HL-60/S4 treated with phorbol 12-myristate 13-acetate at 8.2 ng/mL for 4 days and 3 days (cell line): ENCODE measurements around the gene CHI3L1.

Experiments
- in situ Hi-C: fragments of 300-500 bp; cut with MboI; formaldehyde crosslinking; loops from 2 replicates; pipeline ENCODE4 v1.15.0; 2022; ENCODE audit warnings: low sequenced_read_pairs

CHI3L1 gene

DNA sequence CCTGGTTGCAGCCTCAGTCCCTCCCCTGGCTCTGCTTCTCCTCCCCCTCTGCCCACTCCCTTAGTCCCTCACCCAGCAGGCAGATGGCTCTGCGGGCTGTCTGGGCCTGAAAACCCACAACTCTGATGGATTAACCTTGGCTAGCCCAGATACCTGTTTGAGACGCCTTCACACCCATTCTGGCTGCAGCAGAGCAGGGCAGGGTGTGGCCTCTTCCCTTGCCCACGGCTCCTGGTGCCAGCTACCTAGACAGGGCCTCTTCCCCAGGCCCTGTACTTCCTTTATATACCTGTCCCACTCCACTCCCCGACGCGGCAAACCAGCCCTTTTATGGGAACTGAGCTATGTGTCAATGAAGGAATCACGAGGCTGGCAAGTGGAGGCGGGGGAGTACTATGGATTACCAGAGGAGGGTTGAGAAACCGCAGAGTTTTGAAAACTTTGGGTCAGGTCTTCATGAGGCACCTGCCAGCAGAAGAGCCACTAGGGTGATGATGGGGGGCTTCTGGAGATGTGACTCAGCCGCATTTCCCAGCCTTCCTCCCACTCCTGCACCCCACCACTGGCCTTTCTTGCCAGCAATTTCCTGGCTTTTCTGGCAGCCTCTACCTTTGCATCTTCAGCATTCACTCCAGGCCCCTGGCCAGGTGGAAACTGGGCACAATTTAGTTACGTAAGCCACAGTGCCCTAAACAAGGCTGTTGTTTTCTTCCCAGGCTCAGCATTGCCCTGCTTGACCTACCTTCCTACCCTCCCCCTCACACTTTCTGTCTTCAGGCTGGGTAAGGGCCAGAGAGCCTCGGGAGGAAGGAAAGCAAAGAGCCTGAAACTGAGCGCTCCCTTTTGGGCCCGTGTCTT lies at the start of gene CHI3L1:
Gene CHI3L1, minus strand, starts transcription at position 259 of the 858 bp plus-strand sequence. Its CDS starts 81 bp downstream, at position 178.
- in situ Hi-C loops, result no loop called here

DNA sequence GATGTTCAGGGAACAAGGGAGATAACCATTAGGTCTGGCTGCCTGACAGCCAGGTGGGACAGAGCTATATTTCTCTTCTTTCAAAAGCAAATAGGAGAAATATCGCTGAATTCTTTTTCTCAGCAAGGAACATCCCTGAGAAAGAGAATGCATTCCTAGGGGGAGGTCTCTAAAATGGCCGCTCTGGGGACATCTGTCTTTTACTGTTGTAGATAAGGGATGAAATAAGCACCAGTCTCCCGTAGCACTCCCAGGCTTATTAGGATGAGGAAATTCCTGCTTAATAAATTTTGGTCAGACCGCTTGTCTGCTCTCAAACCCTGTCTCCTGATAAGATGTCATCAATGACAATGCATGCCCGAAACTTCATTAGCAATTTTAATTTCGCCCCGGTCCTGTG lies 48.4 kb upstream of the CHI3L1 start:
- in situ Hi-C loops, result loop anchor here (25.0 kb wide), 1 partner anchor 1077 kb away; no protein-coding TSS in a partner anchor

DNA sequence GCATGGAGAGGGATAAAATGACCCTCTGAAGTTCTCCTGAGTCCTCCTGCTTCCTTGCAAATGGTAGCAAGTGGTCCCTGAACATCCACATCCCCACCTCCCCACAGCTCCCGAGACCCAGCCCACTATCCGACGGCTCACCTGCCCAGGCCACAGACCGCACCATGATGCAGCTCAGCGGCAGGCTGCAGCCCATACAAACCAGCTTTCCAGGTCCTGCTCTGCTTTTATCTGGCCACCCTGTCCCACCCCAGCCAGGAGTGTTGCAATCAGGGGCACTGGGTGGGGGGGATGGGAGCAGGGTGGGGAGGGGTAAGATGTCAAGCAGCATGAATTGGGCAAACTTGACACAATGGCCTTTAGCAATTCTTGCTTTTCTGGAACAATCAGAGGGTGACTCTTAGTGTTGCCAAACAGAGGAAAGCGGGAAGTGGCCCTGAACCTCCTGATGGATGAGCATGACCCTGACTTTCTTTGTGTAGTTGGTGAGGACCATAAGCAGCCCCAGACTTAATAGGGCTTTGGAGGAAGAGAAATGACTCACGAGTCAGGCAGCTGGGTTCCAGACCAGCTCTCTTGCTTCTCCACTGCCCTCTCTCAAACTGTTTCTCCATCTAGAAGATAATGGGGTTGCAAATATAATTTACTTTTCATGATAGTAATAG lies 43.1 kb upstream of the CHI3L1 start, which contains the start of gene CHIT1:
Gene CHIT1, minus strand, starts transcription at position 203 of the 665 bp plus-strand sequence. Its CDS starts 37 bp downstream, at position 166.
- in situ Hi-C loops, result loop anchor here (25.0 kb wide), 1 partner anchor 1083 kb away; no protein-coding TSS in a partner anchor

DNA sequence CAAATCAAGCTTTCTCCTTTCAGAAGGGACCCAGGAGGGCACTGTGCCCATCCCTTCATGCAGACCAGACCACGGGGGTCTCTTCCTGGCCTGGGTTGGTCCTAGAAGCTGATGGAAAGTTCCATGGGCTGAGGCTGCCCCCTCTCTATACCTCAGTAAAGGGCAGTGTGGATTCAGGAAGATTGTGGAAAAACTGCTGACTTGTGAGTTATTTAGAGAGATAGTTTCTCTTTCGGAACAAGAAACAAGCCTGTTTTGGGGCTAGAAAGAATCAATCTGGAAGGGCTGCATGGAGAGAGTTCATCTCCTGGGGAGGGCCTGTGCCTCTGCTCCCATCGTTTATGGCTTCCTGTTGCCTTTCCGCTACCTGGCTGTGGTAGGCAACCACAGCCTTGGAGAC lies 42.2 kb upstream of the CHI3L1 start:
- in situ Hi-C loops, result loop anchor here (25.0 kb wide), 1 partner anchor 1084 kb away; no protein-coding TSS in a partner anchor

DNA sequence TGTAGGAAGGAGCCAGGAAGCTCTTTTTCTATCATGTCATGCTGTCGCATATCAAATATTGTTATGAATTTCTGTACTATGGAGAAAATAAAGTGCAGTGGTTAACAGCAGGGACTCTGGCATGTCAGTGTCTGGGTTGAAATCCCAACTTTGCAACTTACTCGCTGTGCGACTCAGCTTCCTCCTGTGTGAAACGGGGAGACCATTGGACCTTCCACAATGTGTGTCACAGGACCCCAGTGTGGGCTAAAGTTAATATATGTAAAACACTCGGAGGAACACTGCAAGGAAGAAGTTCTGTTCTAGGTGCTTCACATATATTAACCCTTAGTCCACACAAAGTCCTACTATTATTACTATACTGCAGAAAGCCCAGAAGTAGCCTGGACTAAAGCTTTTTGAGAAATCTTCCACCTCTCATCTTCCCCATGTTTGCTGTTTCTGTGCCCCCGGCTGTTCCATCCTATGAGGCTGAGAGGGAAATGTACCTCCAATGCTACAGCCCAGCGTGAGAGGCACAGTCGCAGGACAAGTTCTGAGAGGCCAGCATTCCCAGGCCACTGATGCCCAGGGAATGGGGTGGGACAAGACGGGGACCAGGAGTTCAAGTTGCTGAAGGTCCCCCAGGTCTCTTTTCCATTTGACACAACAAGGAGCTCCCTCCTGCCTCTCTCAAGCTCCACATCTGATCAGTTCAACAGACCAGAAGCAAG lies 41.0 kb upstream of the CHI3L1 start:
- in situ Hi-C loops, result loop anchor here (25.0 kb wide), 1 partner anchor 1085 kb away; no protein-coding TSS in a partner anchor

DNA sequence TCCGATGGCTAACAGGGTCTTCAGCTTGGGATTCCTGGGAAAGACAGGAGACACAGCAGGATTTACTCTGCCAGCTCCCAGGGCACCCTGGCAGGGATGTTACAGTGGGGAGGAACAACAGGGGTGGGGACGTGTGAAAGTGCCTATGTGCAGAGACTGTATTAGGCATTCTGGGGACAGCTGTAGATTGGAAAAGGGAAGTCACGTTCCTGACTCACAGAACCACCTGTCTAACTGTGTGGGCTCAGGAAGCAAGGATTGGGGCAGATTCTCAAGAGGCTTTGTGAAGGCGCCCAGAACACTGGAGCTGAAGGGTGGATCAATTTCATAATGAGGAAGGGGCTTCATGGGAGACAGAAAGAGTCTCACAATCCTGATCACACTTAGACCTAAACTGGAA lies 38.6 kb upstream of the CHI3L1 start:
- in situ Hi-C loops, result loop anchor here (25.0 kb wide), 1 partner anchor 1087 kb away; no protein-coding TSS in a partner anchor

DNA sequence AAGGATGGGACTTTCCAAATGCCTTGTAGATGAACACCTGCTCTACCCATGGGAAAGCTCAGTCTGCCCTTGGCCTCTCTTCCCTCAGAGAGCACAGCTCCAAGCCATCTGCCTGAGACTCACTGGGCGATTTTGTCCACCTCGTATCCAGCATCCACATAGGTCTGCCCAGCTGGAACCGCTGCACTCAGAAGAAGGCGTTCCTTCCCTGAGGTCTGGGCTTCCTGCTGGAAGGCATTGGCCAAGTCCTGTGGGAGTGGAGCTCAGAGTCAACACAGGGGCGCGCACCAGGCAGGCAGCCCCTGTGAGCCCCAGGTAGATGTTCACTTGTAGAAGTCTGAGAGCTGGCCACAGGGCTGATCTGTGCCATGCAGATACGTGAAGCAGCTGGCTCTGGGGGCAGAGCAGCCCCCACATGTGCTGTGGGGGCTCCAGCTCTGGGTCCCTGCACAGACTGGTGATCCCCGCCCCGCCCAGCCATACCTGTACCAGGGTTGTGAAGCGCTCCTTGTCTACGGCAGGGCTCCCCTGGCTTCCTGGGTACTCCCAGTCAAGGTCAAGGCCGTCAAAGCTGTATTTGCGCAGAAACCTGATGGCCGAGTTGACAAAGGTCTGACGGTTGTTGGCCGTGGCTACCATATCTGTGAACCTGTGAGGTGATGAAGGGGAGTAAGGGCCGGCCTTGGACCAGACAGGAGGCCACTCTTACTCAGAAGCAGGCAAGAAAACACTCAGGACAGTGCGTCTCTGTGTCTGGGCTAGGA lies 36.7 kb upstream of the CHI3L1 start:
- in situ Hi-C loops, result no loop called here

DNA sequence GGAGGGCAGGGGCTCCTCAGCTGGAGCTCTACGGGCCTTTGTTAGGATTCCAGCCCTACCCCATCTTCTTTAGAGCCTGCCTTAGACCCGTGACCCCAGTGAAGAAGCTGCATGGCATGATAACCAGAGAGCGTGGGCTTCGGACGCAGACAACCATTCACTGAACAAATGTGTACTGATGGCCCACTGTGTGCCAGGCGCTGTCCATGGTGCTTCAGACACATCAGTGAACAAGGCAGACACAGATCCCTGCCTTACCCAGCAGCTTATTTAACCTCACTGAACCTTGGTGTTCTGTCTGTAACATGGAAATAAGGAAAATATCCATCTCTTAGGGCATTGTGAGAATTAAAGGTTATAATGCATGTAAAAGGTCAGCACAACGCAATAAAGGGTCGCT lies 33.4 kb upstream of the CHI3L1 start:
- in situ Hi-C loops, result loop anchor here (10.0 kb wide), 2 partner anchors 95 to 185 kb away; partner anchors contain the start of gene ADORA1

DNA sequence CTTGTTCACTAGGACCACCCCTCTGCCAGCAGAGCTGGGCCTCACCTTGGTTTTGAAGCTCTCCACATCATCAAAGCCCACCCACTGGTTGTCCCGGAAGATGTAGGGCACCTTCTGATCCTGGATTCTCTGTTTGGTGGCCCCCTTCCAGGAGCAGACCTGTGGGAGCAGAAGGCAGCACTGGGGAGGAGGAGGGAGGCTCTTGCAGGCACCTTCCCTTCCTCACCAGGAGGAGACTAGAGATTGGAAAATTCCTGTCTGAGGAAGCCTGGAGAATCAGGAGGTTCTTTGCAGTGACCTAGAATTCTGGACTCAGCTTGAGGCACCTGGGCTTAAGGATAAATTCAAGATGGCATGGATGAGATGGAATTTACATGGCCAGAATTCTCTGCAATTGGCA lies 32.7 kb upstream of the CHI3L1 start:
- in situ Hi-C loops, result loop anchor here (10.0 kb wide), 2 partner anchors 94 to 184 kb away; partner anchors contain the start of gene ADORA1

DNA sequence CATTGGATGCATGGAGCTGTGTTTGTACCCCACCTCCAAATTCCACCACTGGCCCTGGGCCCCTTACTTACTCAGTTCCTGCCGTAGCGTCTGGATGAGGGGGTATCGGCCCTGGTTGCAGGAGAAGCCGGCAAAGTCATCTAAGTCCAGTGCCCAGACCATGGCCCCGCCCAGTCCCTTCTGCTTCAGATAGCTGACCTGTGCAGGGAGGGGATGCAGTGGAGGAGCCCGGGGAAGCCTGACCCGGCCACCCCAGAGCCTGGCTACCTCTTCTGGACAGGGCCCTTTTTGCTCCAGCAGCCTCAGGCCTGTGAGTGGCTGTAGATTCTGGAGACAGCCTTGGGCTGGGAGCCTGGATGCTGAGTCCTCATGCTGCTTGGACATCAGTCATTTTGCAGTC lies 31.2 kb upstream of the CHI3L1 start:
- in situ Hi-C loops, result loop anchor here (10.0 kb wide), 2 partner anchors 93 to 183 kb away; partner anchors contain the start of gene ADORA1

DNA sequence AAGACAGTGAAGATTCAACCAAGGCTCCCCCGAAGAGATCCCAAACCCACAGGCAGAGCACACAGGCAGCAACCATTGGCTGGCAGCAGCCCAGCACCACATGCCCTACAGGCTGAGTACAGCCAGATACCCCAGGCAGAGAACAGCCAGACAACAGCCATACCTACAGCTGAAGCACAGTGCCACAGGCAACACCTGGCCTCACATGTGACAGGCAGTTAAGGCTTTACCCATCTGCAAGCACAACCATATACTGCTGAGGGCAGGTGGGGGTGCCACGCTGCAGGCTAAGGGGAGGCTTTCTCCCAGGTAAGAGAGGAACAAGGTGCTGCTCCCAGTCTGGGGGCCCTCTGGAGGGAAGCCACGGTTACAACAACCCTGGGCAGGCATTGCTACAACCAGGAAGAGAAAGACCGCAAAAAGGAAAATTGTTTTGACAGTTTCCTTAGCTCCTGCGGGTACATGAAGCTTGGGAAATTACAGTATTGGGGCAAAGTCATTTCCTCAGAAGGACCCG lies 30.7 kb upstream of the CHI3L1 start:
- in situ Hi-C loops, result loop anchor here (10.0 kb wide), 2 partner anchors 92 to 182 kb away; partner anchors contain the start of gene ADORA1

DNA sequence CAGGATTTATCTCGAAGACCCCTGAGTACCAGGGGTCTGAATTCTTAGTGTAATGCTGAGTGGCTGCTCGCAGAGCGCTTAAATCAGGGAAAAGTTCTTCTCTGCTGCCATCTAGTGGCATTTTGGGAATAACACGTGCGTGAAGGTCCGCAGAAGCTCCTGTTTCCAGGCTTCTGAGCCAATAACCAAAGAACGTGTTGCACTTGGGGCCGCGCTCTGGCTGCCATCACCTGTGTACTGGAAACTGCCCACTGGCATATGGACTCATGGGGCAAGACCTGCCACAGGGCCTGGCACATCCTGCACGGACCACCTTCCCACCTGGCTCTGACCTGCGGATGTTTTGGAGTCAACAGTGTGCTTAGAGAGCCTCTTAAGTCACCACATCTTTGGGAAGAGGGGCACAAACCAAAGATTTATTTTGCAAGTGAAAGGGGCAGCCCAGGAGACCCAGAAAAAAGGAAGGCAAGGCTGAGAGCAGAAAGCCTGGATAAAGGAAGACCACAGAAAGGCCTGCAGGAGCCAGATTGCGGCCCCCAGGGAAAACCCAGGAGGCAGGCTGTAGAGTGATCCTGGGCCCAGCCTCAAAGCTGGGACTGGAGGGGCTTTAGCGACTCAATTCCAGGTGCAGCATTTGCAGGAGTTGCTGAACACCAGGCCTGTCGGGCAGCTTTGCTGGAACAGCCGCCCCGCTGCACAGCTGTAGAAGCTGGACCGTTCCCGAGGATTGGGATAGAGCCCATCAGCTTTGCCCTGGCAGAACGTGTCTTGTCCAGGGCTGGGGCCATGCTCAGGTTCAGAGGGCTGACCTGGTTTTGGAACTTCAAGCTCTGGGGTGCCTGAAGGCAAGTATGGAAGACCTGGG lies 30.0 kb upstream of the CHI3L1 start:
- in situ Hi-C loops, result loop anchor here (10.0 kb wide), 2 partner anchors 92 to 182 kb away; partner anchors contain the start of gene ADORA1

DNA sequence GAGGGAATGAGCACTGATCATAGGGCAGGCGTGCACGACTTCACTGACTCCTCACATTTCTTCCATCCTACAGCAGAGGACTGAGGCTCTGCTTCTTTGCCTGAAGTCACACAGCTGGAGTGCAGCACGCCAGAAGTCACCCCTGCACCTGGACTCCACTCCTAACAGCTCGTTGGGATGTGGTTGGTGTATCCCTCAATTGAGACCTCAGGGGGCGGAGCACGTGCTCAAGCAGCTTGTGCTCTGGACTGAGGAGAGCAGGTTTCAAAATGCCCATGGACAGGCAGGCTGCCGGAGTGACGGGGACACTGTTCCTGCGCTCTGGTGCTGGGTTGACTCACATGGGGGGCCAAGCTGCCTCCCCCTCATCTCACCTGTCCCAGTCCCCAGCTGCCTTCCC lies 29.1 kb upstream of the CHI3L1 start:
- in situ Hi-C loops, result loop anchor here (10.0 kb wide), 2 partner anchors 91 to 181 kb away; partner anchors contain the start of gene ADORA1

DNA sequence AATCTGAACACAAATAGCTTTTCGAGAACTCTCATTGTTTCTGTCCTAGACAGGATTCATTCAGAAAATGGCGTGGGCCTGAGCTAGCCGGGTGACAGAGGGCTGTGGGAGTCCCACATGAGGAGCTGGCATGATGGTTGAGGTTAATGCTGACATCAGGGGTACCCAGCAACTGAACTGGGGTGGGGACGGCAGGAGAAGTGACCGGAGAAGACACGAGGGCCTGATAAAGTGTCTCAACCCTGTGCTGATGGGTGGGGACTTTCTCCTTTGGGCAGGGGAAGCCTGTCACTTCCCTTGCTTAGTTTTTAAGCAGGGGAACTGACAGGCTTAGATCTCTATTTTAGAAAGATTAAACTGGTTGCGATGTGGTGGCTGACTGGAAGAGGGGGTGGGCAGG lies 28.4 kb upstream of the CHI3L1 start:
- in situ Hi-C loops, result loop anchor here (10.0 kb wide), 2 partner anchors 90 to 180 kb away; partner anchors contain the start of gene ADORA1

DNA sequence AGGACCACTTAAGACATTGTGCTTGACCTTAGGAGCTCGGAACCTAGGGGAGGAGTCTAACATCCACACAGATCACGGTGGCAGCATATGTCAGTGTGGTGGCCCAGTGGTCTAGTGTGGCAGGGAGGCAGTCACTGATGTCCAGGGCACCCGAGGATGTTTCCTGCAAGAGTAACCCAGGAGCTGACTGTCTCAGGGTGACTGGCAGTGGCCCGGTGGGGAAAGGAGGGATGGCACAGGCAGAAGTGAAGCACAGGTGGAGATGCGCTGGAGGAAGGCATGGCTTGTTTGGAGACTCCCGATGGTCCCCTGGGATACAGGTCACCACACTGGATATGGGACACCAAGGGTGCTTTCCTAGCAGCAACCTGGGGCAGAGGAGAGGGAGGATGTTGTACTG lies 26.6 kb upstream of the CHI3L1 start:
- in situ Hi-C loops, result loop anchor here (10.0 kb wide), 2 partner anchors 88 to 178 kb away; partner anchors contain the start of gene ADORA1

DNA sequence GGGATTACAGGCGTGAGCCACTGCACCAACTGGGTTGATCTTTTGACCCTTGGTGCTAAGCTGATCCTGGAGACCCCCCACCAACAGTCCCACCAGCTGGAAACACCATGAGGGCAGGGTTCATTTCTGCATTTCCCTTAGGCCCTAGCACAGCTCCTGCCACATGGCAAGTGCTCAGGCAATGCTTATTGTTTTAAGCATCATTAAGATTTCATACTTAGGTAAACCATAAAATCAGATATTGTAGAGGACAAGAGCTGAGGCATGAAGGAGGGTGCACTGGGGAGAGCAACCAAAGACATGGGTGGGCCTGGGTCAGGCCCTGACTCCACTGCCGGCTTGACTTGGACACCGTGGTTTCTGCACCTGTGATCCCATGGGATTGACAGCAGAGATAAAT lies 25.3 kb upstream of the CHI3L1 start:
- in situ Hi-C loops, result loop anchor here (10.0 kb wide), 2 partner anchors 87 to 177 kb away; partner anchors contain the start of gene ADORA1

DNA sequence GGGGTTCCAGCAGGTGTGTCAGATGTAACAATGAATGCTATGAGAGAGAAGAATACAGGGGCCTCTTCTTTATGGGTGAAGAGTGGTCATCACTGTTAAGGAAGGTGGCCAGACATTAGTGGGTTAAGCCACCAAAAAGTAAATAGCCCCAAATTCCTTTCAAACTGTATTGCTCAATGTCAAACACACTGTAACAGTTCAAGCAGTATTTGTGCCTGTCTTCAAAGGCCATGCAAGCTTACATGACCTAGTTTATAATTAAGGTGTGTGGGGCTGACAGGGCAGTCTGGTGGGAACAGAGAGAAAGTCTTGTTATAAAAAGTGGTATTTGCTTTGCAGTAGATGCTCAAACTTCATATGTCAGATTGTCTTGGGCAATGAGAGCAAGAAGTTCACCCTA lies 24.5 kb upstream of the CHI3L1 start:
- in situ Hi-C loops, result loop anchor here (10.0 kb wide), 2 partner anchors 86 to 176 kb away; partner anchors contain the start of gene ADORA1

DNA sequence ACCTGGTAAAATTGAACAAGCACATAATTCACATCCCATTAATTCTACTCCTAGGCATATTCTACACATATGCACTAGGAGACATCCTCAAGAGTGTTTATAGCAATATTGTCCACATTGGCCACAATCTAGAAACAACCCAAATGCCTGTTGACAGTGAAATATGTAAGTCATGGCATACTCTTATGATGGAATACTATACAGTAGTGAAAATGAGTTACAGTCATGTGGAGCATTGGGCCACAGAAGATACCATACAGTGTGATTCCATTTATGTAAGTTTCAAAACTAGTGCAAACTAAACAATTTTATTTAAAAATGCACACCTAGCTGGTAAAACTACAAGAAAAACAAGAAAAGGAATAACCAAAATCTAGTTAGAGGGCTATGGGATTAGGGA lies 23.8 kb upstream of the CHI3L1 start:
- in situ Hi-C loops, result loop anchor here (10.0 kb wide), 2 partner anchors 86 to 176 kb away; partner anchors contain the start of gene ADORA1
